SK-N-MC (cell line): ENCODE data around the gene HRH3.

Experiments used
- EZH2 ChIP-seq: fragments of 200-600 bp; sonication (generic); IDR thresholded peaks from one replicate; pipeline ENCODE4 v1.6.1; 2017; ENCODE audit warnings: antibody characterized with exemption
- FOXP2 ChIP-seq: optimal IDR thresholded peaks from 2 replicates; pipeline ENCODE3; 2011; ENCODE audit warnings: mild to moderate bottlenecking, moderate library complexity; ENCODE audit not compliant: insufficient read depth; ENCODE audit errors: extremely low read length, control extremely low read depth
- POLR2AphosphoS5 ChIP-seq: IDR thresholded peaks from 2 replicates; pipeline ENCODE4 v1.6.1; 2012; ENCODE audit warnings: mild to moderate bottlenecking, low read depth, low read length, borderline replicate concordance

DNA sequence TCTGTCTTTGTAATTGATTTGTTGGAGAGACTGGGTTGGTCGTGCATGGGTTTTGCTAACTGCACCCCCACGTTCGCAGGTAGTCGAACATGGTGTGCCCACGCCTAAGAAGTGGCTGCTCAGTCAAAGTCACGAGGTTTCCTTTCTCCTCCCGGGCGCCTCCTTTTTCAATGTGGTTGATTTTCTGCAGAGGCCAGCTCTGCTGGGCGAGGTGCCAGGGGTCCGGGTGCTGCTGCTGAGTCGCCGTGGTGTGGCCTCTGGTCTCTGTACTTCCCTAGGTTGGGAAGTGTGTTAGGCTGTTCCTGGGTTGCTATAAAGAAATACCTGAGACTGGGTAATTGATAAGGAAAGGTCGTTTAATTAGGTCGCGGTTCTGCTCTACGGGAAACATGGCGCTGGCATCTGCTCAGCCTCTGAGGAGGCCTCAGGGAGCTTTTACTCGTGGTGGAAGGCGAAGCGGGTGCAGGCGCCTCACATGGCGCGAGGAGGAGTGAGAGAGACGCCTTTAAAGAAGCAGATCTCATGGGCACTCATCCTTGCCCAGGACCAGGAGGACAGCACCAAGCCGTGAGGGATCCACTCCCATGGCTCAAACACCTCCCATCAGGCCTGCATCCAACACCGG lies 32.4 kb upstream of the HRH3 start:
- TF ChIP-seq POLR2AphosphoS5, result no peak
- TF ChIP-seq EZH2, result no peak
- TF ChIP-seq FOXP2, result no peak
